ENCODE measurements around the gene XPO6.

The XPO6 gene

GRCh38 chr16:28139530-28139929 is 72.2 kb downstream of the XPO6 start:
- FAIRE-seq (no peak), DNase-seq (ENCODE audit: insufficient read length, low spot score) (no peak)

DNA sequence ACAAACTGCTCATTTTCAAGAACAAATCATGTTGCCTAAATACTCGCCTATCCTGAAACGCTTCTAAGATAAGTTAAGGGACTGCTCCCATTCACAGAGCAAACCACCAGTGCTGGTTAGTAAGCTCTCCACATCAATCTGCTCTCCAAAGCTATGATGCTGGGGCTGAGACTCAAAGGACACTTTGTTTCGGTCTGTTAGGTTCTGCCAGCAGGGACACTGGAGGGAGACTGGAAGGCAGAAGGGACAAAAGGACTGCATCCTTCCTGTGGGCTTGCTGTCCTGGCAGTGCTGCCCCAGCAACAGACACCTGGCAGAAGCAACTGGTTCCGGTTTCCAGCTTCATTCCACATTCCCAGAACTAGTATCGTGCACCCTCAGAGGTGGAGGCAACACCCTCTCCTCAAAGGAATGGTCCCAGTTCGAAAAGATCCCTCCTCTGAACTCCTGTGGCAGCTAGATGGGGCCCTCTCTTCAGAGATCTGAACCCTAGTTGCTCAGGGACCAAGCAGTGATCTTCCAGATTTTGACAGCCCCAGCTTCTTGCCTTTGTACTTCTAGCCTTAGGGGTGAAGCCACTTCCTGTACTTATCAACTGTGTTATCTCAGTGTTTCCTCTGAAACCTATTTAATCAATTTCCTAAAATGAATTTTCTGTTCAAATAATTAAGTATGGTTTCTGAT is 74.9 kb downstream of the XPO6 start:
- FAIRE-seq (no peak), DNase-seq (ENCODE audit: insufficient read length, low spot score) (no peak)
- no peak for TF ChIP-seq CTCF (IDR thresholded peaks at IDR 0.05; ENCODE audit: insufficient read depth, missing control alignments)

More at GRCh38 chr16:28139530-28139929, 72.2 kb downstream of the XPO6 start:
- no peak for TF ChIP-seq CTCF (IDR thresholded peaks at IDR 0.05; ENCODE audit: insufficient read depth, missing control alignments)

- no peak for TF ChIP-seq CTCF (IDR thresholded peaks at IDR 0.05; ENCODE audit: insufficient read depth, missing control alignments)
- FAIRE-seq (no peak), DNase-seq (ENCODE audit: insufficient read length, low spot score) (no peak)
These were observed 78.1 kb downstream of the XPO6 start for GRCh38 chr16:28133666-28134065.

DNA sequence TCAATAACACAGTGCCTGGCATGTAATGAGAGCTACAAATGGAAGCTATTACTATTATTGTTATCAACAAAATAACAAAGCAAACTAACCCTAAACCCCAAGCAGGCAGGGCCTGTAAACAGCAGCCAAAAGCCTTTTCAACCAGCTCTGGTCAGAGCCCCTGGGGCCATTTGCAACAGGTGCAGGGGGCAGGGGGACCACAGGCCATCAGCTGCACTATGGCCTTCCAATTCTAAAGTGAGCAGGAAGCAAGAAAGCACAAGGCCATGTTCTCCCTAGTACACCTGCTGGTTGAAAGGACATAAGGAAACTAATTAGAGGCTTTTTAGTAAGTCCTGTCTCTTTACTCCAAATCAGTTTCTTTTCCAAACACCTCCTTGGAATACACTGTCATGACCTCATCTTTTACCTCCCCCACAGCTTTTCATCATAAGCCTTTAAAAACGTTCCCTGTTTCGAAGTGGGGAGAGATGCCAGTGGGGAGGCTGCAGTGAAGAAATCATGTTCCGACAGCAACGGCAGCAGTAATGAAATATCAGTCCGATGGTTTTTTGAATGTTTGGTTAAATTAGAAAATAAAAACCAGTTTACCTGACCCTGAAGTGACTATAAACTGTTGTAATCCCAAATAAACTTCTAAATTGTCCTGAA is 79.9 kb downstream of the XPO6 start:
- no peak for FAIRE-seq
- TF ChIP-seq CTCF (IDR thresholded peaks at IDR 0.05; ENCODE audit: insufficient read depth, missing control alignments) = no peak

DNA sequence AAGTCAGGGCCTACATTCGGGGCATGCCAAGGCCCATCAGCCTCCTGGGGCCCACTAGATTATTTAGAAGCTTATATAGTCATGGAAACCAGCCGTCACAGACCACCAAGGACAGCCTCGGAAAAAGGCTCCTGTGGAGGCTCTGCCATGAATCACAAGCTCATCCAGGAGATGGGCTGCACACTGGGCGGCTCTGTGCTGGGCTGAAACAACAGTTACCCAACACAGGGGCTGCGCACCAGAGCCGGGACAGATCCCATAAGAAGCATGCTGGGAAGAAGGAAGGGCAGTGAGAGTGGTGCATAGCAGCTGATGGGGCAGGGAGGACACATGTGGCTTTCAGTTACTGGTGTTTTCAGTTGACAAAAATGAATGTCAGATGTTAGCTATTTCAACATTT is 80.6 kb downstream of the XPO6 start:
- TF ChIP-seq CTCF (IDR thresholded peaks at IDR 0.05; ENCODE audit: insufficient read depth, missing control alignments) = no peak
- FAIRE-seq = no peak
- no peak for DNase-seq (ENCODE audit: insufficient read length, low spot score)

More for the DNA sequence above, 79.9 kb downstream of the XPO6 start:
- no peak for DNase-seq (ENCODE audit: insufficient read length, low spot score)

DNA sequence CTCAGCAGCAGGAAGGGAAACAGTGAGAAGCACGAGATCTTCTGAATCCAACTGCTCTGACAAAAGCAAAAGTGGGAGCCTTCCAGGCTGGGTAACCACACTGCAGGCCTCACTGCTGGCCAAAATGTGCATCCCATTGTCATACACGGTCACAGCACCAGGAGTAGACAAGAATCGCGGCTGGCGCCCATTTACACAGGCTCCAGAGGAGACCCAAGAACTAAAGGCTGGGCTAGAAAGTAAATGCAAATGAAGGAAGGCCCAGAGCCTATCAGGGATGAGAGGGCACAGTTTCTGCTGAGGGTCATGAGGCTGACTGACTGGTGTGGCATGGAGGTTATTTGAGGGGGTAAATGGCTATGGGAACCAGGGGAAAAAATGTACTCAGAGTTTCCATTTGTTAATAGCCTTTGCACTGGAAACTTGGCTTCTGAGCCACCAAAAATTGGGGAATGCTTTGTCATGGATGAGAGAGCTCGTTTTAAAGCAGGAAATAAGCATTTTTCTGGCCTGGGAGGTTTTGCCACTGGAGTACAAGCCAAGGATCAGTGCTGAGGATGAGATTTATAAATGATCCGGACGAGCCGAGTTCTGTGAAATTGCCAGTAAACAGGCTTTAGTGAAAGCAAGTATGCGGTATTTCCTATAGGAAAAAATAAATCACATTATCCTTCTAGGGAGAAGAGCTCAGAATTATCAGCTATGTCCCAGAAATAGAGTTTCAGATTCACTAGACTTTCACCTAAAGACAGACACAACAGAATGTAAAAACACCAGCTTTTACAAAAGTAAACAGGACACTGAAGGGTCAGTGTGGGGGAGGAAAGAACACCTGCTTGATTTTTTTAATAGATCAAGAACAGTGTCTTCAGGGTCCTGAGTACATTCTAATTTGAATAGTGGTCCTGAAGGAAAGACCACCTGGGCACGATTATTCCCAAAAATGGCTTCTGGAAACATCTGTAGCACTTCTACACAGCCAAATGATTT is 81.4 kb downstream of the XPO6 start:
- no peak for DNase-seq (ENCODE audit: insufficient read length, low spot score)
- TF ChIP-seq CTCF (IDR thresholded peaks at IDR 0.05; ENCODE audit: insufficient read depth, missing control alignments) = no peak
- no peak for FAIRE-seq
